LNCAP (cell line): ENCODE data around the gene SHE.

Source experiments
- CTCF ChIP-seq: fragments of 450-650 bp; IDR thresholded peaks from 2 replicates; pipeline ENCODE4 v1.5.1; 2017; ENCODE audit warnings: mild to moderate bottlenecking

SHE gene

GRCh38 chr1:154502066-154502743, at the start of gene SHE, which contains the start of gene TDRD10:
SHE (minus strand) TSS chr1:154502412; CDS start chr1:154502026, 386 bp downstream.
TDRD10 (plus strand) TSS chr1:154502219; CDS start chr1:154506904, 4,685 bp downstream.
- no peak for TF ChIP-seq CTCF

- TF ChIP-seq CTCF = no peak
These were observed 49.3 kb upstream of the SHE start for GRCh38 chr1:154551474-154551873.

DNA sequence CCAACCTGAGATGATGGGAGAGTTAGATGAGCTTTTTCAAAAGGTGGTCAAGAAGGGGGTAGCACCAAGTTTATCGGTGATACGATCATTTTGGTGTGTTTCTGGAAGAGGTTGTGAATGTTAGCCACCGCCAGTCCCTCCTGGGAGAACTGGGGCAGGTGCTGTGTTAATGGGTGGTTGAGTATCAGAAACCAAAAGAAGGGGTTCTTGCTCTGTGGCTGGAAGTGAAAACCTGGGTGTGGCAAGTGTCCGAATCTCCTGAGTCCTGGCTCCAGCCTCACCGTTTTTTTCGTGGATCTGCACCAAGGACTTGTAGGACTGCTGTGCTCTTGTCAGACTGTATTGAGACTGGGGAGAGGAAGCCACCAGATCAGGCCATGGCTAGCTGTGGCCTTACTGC, 48.4 kb upstream of the SHE start:
- no peak for TF ChIP-seq CTCF

DNA sequence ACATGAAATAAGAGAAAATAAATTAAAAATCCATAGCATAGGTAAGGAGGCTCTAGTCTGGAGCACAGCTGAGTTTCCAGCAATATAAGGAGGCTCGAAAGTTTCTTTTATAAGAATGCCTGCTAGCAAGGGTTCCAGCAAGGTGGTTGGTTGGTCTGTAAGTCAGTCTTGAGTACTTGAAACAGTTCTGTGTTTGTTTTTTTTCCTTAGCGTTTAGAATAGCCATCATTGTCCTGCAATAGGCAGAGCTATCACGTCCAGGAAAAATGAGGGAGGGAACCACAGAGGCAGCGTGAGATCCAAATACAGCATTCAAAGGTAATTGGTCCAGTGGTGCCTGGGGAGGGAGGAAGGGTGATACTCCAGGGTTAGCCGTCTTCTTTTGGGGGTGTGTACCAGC, 47.9 kb upstream of the SHE start:
- TF ChIP-seq CTCF = no peak

- TF ChIP-seq CTCF = no peak
These were observed 47.1 kb upstream of the SHE start for GRCh38 chr1:154549202-154549770.

DNA sequence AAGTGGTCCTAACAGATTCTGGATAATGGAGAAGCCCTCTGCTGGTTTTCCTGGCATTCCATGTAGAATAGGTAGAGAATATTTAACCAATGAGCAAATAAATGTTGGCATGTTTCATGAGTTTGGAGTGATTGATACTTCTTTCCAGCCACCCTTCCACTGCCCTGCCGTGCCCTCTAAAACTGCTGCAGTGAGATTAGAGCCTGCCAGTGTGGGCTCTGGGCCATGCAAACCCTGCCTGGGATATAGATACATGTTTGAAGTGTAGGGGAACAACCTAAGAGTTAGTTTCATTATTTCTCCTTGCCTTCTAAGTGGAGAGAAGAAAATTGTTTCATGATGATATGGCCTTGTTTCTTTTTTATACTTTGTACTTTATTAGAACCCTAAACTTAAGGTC, 45.8 kb upstream of the SHE start:
- no peak for TF ChIP-seq CTCF

DNA sequence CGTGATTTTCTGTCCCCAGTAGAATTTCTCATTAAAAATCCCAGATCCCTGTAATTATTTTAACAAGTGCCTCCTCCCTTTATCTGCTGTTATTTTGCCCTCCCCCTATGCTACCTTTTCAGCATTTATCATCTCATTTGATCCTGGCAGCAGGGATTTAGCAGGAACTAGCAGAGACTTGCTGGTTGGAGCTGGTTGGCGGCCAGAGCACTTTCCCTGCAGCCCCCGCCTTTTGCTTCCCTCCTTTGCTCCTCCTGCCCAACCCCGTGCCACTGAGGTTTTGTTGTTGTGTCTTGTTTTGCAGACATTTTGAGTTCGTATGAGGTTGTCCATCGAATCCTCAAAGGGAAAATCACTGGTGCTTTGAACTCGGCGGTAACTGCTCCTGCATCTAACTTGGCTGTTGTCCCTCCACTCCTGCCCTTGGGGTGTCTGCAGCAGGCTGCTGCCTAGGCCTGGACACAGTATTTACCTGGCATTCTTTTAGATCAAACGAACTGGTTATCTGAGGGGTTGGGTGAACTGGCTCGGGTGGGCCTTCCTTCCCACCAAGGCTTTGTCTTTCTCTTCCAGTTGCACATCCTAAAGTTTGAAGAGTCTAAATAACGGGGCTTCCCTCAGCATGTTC, 45.0 kb upstream of the SHE start:
- TF ChIP-seq CTCF = no peak
